Activated naive CD4-positive, alpha-beta T cell (primary cell): ENCODE measurements around the gene PCSK6.
"Not testable (repeated sequence)": the region's sequence is repeated elsewhere in the genome, so short reads cannot be mapped to it uniquely, and the experiment has no call there.

Source experiments
- DNase-seq, 4 experiments: peaks; one replicate each; lab custom pipeline; 2025; lab: John Stamatoyannopoulos, UW

The PCSK6 gene

DNA sequence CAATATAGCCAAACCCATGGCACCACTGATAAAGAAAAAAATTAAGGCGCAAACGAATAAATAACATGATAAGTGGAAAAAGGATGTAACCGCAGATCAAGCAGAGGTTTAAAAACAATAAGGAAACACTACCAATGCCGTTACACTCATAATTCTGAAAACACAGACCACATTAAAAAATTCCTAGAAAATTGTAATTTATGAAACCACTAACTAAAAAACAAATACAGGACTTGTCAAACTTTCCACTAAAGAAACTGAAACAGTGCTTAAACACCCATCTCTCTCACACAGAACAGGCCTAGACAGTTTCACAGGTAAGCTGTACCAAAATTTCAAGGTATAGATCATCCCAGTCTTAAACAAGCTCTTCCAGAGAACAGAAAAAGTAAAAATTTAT is 28.4 kb downstream of the PCSK6 start:
- no peak for DNase-seq

- no peak for DNase-seq
These were observed 29.8 kb downstream of the PCSK6 start for GRCh38 chr15:101459579-101460300.

- DNase-seq = no peak
These were observed 30.5 kb downstream of the PCSK6 start for GRCh38 chr15:101458908-101459578.

- no peak for DNase-seq
These were observed 31.2 kb downstream of the PCSK6 start for GRCh38 chr15:101458158-101458900.

- no peak for DNase-seq
These were observed 31.8 kb downstream of the PCSK6 start for GRCh38 chr15:101457696-101458095.

DNA sequence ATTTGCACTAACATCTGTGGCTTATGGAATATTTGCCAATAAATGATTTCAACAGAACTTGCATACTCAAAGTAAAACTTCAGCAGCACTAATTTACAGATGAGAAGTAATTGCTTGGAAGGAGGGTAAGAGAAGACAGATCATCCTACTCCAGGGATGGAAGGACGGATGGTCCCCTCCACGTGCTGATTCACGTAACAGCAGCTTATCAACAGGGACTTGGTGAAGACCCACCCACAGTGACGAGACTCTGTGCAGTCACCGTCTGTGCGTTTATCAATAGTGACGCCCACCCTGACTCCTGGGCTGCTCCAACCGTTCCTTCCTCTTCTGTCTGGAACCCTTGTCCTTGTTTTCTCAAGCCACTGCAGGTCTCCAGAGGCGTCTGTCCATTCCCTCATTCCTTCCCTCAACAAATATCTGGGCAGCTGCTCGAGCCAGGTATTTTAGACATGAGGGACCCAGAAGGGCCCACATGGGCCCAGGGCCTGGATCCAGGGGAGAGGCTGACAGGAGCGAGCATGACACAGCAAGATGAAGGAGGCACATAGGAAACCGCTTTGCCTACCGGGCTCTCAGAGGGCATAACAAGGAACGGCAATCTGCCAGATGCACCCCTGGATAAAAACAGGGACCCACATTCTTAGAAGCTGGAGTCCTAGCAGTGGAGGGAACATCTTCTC is 33.3 kb downstream of the PCSK6 start:
- DNase-seq = no peak

DNA sequence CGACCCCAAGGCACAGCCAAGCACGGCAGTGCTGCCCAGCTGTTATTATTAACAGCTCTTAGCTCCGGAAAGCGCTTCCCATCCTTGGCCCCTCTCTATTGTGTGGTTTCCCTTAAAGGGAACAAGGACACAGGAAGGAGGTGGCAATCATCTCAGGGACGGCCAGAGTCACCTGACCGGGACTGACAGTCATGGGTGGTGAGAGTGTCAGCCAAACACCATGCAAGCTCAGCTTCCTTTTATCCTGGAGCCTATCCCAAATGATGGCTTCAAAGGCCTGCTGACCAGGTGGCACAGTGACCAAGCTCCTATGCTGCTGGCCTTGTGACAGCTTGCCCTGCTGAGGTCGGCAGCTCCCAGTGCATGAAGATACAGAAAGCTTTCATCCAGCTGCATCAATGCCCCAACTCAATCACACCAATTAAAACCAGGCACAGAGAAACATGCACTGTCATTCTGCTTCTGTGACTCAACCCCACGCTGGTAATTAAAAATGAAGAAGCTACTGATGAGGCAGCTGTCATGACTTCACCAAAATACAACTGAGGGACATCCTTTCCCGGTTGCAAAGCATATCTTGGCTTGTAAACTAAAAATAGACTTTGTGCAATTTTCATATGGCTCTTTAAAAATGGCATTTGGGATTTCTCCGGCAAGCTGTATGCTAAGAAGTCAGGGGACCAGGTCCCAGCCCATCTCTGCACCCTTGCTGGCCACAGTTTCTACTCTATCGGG is 34.0 kb downstream of the PCSK6 start:
- no peak for DNase-seq

- not testable (repeated sequence) for DNase-seq
These were observed 34.7 kb downstream of the PCSK6 start for GRCh38 chr15:101454781-101455180.

GRCh38 chr15:101454365-101454764 is 35.1 kb downstream of the PCSK6 start:
- DNase-seq = no peak

- no peak for DNase-seq
These were observed 36.1 kb downstream of the PCSK6 start for GRCh38 chr15:101453123-101454120.

DNA sequence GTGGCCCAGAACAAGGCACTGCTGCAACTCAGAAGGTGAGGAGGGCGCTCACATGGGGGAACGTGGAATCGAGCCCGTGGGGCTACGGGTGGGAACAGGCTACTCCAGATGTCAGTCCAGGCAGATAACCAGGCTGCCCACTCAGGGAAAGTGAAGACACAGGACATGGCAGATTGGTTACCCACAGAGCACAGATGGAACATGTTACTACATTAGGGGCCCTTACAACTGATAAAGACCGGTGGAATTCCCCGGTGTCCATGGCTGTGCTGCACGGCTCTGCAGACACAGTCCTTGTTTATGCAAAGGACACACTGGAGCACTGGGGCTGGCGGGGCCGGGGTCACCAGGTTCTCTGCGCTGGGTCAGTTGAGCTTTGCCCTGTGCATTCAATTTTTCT is 36.9 kb downstream of the PCSK6 start:
- no peak for DNase-seq

GRCh38 chr15:101451846-101452245 is 37.7 kb downstream of the PCSK6 start:
- DNase-seq = no peak

DNA sequence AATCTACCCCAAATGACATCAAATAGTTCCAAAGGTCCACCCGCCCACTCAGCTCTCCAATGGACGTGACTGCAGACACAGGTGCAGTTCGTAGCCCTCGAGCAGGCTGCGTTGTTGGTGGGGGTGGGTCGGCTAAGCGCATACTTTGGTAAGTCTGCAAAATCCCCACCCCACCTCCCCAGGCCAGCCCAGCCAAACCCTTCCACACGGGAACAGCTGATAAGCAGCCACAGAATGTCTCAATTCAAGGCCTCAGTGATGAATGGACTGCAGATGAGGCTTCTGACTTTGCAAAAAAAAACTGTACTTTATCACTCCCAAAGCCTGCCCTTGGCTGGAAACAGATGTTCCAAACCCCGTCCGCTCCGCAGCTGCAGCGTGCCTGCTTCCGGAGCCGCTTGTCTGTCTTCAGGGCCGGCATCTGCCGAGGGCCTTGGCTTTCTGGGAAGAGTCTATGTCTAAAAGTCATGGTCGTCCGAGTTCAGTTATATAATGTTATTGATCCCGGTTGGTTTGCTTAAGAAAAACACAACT is 38.2 kb downstream of the PCSK6 start:
- DNase-seq = no peak

DNA sequence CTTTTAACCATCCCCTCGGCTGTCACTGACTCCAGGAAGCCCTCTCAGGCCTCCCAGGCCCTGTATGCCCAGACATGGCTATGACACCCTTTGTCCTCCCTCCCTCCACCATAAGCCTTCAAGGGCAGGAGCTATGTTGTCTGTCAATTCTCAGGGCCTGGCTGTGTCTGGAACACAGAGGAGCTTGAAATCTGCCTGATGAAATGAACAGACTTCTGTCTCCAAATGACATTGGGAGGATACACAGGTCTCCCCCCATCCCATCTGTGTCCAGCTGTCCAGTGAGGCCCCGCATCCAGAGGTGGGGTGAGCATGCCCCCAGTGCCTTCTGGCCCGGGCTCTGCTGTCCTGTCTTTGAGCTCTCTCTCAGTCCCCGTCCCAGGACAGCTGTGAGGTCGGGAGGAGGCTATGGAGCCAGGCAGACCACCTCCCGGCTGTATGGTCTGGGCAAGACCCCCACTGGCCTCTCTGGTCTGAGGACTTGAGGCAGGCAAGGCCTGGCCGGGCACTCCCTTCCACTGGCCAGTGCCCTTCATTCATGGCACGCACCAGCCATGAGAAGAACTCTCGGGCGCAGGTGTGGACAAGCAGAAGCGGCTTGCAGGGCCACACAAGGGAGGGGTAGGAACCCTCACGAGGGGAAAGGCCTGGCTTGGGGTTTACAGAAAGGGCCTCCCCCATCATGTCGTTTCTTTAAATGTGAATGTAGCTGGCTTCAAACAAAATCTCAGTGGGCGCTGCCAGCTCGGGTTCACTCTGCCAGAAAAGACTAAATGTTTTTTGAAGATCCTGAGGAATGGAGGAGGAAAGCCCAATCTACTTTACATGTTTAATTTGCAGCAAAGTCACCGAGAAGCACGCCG is 38.9 kb downstream of the PCSK6 start:
- DNase-seq = no peak

GRCh38 chr15:101449471-101450402 is 39.8 kb downstream of the PCSK6 start:
- DNase-seq = no peak

DNA sequence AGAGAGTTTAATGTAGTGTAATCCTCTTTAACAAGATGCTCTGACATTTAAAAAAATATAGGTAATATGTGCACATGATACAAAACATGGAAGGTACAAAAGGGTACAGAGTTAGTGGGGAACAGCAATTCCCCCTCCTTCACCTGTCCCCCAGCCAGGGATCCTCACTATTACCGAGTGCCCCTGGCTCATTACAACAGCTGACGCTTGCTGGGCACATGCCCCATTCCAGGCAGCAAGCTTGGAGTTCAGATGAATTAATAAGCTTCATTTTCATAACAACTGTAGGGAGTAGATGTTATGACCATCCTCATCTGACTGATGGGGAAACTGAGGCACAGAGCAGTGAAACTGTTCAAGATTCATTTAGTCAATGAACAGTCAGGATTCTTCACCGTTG is 41.2 kb downstream of the PCSK6 start:
- DNase-seq = no peak

- no peak for DNase-seq
These were observed 41.9 kb downstream of the PCSK6 start for GRCh38 chr15:101447561-101448071.

DNA sequence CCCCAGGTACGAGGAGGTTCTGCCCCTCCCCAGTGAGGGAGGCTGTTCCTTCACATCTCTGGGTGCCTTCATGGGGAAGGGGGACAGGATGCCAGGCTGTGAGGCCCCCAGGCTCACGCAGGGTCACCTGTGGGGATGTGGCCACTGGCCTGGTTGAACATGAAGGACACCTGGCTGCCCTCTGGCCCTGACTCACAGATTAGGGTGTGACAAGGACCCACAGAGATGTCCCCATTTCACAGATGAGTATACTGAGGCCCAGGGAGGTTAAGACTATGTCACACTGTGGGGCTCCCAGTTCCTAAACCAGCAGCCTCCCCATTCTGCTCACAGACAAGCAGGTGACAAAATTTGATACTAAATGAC is 42.4 kb downstream of the PCSK6 start:
- no peak for DNase-seq
